HG02981 (cell line): ENCODE measurements around the gene RRP12.
"Not testable (repeated sequence)": the region's sequence is repeated elsewhere in the genome, so short reads cannot be mapped to it uniquely, and the experiment has no call there.

Experiments used
- ATAC-seq: cut with Tn5 transposase; IDR thresholded peaks from one replicate; pipeline ENCODE4 v1.9.1; 2021; ENCODE audit warnings: mild to moderate bottlenecking, moderate library complexity; ENCODE audit not compliant: unreplicated experiment

The RRP12 gene, protein sequence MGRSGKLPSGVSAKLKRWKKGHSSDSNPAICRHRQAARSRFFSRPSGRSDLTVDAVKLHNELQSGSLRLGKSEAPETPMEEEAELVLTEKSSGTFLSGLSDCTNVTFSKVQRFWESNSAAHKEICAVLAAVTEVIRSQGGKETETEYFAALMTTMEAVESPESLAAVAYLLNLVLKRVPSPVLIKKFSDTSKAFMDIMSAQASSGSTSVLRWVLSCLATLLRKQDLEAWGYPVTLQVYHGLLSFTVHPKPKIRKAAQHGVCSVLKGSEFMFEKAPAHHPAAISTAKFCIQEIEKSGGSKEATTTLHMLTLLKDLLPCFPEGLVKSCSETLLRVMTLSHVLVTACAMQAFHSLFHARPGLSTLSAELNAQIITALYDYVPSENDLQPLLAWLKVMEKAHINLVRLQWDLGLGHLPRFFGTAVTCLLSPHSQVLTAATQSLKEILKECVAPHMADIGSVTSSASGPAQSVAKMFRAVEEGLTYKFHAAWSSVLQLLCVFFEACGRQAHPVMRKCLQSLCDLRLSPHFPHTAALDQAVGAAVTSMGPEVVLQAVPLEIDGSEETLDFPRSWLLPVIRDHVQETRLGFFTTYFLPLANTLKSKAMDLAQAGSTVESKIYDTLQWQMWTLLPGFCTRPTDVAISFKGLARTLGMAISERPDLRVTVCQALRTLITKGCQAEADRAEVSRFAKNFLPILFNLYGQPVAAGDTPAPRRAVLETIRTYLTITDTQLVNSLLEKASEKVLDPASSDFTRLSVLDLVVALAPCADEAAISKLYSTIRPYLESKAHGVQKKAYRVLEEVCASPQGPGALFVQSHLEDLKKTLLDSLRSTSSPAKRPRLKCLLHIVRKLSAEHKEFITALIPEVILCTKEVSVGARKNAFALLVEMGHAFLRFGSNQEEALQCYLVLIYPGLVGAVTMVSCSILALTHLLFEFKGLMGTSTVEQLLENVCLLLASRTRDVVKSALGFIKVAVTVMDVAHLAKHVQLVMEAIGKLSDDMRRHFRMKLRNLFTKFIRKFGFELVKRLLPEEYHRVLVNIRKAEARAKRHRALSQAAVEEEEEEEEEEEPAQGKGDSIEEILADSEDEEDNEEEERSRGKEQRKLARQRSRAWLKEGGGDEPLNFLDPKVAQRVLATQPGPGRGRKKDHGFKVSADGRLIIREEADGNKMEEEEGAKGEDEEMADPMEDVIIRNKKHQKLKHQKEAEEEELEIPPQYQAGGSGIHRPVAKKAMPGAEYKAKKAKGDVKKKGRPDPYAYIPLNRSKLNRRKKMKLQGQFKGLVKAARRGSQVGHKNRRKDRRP (N-terminal part only)

DNA sequence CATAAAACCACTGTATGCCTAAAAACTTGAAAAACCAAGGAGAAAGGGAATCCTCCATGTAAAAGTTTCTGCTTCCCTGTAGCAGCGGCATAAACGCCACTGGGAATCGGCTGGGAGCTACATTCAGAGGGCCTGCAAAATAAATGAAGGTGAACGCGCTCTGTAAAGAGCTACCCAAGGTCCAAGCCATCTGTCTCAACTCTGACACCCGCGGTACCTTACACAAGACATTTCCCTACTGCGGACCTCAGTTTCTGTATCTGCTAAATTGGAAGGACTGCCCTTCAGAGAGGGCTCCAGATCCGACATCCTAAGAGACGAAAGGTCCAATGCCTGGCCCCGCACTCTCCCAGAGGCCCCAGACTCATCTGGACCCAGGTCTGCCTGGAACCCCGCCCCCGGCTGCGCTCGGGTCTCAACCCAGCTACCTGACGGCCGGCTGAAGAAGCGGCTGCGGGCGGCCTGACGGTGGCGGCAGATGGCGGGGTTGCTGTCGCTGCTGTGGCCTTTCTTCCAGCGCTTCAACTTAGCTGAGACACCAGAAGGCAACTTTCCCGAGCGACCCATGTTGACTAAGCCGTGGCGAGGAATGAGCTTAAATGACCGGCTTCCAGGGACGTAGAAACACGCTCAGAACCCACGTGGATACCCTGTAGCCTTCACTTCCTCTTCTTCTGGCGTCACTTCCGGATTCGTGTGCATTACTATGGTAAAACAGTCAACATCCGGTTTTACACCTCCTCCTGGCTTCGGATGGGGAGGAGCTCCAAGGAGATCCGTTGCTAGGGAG lies at the start of gene RRP12:
Gene RRP12, minus strand, starts transcription at position 676 of the 790 bp plus-strand sequence. Its CDS starts 109 bp downstream, at position 567.
- peak; percentile 97 for ATAC-seq

DNA sequence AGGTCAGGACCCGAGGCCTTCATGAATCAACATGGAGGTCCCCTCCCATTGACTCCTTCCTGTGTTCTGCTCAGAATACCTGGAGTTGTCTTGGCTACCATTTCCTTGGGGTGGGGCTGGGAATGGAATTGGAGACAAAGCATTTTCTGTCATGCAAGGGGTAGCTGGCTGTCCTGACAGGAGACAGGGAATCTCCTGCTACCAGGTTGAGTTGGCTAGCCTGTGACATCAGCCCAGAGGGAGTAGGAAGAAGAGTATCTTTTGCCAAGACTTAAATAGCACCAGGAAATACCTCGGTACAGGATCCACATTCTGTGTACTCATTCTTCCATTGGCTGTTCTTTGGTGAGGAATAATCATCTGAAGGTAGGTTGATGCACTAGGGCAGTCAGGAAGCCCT lies 49.7 kb upstream of the RRP12 start:
- ATAC-seq = no peak

DNA sequence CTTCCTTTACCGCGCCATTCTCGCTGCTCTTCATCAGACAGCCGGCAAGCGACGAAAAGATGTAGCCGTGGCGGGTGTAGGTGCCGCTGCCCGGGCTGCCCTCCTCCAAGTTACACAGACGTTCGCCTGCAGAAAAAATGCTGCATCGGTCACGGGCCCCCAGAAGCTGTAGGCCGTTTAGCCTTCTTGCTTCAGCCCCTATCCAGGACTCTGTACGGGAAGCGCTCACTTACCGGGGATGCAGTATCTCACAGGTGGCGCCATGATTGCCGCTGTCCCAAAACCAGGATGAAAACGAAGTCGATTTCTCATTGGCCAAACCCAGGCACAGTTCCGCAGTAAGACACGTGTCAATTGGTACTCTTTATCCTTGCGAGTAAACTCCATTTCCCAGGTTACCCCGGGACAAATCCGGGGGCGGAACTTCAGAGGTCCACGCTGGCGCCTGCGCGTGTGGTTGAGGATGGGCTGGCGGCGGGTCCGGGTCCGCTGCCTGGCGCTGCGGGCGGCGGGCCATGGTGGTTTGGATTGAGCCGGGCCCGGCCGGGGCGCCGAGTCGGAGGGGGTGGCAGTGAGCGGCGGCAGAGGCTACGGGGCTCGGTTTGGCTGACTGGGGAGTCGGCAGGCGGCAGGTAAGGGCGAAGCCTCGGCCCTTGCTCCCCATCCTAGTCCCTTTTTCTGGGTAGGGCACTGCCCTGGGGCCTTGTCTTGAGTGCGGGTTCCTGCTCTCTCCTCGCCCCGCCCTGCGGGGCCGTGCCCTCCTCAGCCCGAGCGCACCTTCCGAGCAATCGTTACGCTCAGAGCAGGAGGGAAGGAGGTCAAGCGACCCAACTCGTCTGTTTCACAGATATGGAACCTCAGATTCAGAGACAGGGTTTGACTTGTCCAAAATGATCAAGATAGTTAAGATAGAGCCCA lies 44.8 kb upstream of the RRP12 start, which contains the start of the genes EXOSC1 and ZDHHC16:
Gene EXOSC1, minus strand, starts transcription at position 285 of the 918 bp plus-strand sequence. Its CDS starts 21 bp downstream, at position 264.
Gene ZDHHC16, plus strand, starts transcription at position 454 of the 918 bp plus-strand sequence. CDS start 5,501 bp downstream, outside the sequence.
- peak; percentile 97 for ATAC-seq

DNA sequence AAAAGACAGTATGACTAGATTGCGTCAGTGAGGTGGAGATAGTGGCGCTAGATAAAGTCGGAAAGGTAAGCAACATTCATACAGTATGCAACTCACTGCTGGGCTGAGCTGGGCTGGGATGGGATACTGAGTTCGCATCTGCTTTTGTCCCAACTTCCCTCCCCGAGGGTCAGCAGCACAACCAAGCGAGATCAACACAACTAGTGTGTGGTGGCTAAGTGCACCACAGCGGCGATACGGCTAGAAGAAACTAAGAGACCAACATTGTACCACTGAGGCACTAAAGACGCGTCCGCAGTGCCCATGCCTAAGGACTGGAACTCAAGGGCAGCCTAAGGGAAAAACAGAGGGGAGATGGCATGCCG lies 44.2 kb upstream of the RRP12 start:
- ATAC-seq = no peak

DNA sequence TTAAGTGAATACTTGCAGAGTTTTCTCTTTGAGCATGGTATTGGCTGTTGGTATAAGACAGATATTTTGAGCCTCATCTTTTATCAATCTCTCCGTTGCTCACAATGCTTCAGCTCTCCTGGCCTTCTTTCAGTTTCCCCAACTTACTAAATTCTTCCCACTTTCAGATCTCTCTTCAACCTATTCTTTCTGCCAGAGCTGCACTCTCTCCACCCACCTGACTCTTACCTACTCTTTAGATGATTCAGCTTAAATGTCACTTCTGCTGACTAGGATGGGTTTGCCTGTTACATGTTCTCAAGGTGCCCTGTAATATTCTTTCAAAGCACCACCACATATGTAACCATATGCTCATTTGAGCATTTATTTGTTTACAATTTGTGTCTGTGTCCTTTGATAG lies 43.1 kb upstream of the RRP12 start:
- ATAC-seq = no peak

DNA sequence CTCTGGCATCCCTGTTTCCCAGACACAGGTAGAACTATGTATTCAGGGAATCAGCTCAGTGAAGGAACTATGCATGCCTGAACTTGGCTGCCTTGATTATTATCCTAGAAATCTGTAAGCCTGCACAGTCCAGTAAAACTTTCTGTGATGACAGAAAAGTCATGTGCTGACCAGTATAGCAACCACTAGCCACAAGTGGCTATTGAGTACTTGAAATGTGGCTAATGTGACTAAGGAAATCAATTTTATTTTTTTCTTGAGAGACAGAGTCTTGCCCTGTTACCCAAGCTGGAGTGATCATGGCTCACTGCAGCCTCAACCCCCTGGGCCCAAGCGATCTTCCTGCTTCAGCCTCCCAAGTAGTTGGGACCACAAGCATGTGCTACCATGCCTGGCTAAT lies 41.1 kb upstream of the RRP12 start:
- no peak for ATAC-seq

DNA sequence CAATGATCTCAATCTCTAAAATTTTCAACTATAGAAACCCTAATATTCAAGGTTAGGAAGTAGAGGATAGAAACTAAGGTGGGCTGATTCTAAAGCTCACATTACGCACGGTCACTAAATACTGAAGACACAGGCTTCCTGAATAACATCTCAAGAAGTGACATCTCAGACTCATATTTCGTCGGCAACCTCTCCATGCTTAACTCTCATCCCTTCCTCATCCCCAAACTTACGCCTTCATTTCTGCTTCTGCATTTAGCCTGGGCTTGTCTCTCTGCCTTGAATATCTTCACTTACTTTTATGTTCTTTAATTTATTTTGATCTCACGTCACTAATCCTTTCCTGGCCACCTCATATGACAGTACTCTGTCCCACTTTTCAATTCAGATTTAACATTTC lies 34.1 kb upstream of the RRP12 start:
- no peak for ATAC-seq

DNA sequence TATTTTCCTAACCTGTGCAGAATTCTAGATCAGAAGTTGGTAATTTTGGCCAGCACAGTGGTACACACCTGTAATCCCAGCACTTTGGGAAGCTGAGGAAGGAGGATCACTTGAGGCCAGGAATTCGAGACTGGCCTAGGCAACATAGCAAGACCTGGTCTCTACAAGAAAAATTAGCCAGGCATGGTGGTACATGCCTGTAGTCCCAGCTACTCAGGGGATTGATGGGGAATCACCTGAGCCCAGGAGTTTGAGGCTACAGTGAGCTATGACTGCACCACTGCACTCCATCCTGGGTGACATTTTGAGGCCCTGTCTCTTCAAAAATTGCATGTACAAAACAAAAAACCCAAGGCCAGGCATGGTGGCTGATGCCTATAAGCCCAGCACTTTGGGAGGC lies 33.4 kb upstream of the RRP12 start:
- ATAC-seq = no peak

DNA sequence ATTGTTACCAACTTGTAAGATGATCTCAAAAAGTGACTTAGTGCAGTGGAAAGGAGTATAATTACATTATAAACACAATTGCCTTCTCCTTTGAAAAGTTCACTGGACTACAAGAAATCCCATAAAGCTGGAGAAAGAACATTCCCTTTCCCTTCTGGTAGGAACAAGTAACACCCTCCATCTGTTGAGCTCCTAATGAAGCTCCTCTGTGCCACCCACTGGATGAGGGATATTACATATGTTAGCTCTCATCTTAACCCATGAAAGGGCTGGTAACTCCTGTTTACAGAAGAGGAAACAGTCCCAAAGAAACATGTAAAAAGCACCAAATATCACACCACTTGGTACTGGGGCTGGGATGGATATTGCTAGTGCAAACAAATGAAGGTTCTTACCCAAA lies 32.9 kb upstream of the RRP12 start:
- ATAC-seq = no peak

DNA sequence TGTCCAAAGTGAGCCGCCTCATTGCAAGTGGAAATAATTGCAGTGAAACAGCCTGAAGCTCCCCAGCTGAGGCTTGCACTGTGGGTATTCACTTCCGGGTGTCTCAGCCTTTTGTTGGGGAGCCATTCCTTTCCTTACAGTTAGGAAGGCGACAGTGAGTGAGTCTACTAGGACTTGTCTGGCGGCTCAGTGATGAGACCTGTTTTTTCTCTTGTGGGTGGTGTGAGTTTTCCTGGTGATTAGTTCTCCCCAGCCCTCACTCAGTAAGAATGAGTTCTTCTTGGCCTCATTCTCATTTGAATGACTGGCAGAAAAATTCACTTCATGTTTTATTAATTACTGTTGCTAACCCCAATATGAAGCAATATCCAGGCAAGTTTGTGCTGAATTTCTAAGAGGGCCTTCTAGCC lies 27.4 kb upstream of the RRP12 start:
- no peak for ATAC-seq

DNA sequence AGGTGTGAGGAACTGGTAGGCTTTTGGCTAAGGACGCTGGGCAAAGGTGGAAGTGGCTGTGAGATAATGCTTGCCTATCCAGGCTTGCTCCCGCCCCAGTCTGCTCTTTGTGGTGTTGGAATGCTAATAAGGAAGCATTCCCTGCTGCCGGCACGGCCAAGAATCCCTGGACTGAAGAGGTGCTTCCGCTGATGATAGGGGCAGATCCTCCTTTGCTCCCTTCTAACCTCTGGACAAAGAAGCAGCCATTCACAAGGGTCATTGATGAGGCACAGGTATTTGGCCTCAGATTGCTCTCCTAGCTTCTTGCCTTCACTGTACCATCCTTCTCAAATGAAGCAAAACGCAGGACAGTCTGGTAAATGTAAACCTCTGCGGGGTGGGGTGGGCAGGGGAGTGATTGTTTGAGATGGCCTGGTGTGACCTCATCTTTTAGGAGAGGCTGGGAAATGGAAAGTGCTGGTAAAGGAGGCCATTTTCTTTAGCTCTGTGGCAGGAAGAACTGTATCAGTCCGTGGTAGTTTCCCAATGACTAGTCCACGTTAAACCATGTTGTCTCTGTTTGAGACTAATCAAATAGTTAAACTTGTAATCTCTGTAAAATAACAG lies 26.5 kb upstream of the RRP12 start:
- ATAC-seq = no peak

DNA sequence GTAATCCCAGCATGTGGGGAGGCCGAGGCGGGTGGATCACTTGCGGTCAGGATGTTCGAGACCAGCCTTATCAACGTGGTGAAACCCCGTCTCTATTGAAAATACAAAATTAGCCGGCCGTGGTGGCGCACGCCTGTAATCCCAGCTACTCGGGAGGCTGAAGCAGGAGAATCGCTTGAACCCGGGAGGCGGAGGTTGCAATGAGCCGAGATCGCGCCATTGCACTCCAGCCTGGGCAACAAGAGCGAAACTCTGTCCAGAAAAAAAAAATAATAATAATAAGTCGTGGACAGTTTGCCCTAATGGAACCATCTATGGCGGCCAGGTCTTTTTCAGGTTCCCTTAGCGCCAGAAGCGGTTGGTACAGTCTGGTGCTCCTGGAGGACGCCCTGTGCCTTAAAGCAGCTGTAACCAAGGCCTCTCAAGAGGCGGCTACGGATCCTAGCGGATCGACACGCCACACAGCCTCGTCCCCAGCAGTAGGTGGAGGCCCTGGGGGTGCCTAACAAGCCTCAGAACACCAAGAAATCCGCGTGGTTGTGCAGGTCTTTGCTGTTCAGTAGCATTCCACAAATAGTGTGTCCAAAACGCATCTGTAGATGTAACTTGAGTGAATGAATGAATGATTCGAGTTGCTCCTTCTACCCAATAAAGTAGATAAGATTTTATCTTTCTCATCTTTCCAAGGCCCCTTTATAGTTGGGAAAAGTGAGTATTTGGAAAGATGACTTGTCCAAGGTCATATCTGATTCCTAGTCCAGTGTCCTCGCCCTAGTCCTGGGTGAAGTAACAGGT lies 25.8 kb upstream of the RRP12 start:
- no peak for ATAC-seq

DNA sequence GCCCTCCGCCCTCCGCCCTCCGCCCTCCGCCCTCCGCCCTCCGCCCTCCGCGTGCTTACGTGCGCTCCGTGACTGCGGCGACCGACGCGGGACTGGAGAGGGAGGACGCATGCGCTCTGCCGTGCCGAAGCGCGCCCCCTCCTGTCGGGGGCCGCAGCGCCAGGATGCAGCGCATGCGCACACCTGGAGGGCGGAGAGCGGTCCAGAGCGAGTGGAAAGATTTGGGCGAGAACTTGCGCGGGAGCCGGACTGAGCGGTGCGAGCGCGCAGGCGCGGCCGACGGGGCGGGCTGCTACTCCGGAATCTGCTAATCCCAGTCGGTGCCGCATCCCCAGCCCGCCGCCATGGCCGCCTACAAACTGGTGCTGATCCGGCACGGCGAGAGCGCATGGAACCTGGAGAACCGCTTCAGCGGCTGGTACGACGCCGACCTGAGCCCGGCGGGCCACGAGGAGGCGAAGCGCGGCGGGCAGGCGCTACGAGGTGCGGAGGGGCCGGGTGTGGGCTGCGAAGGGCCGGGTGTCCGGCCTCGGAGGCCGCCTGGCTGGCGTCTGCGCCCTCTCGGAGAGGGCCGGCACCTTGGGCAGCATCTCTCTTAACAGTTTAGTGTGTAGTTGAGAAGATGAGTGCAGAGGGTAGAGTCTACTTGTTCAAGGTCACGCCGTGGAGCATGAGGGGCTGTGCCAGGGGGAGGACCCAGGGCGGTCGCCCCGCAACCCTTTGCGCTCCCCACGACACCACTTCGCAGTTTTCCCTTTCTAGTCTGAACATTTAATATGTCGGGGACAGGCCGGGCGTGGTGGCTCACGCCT lies 25.0 kb upstream of the RRP12 start, which contains the start of gene PGAM1:
Gene PGAM1, plus strand, starts transcription at position 228 of the 812 bp plus-strand sequence. Its CDS starts 117 bp downstream, at position 345.
- ATAC-seq = peak; percentile 77

DNA sequence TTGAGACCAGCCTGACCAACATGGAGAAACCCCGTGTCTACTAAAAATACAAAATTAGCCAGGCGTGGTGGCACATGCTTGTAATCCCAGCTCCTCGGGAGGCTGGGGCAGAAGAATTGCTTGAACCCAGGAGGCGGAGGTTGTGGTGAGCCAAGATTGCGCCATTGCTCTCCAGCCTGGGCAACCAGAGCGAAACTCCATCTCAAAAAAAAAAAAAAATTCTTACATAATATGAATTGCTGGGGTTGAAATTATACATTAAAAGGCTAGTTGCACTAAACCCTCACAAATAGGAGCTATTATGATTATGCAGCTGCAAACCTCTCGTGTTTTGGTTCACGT lies 22.6 kb upstream of the RRP12 start:
- ATAC-seq = not testable (repeated sequence)

DNA sequence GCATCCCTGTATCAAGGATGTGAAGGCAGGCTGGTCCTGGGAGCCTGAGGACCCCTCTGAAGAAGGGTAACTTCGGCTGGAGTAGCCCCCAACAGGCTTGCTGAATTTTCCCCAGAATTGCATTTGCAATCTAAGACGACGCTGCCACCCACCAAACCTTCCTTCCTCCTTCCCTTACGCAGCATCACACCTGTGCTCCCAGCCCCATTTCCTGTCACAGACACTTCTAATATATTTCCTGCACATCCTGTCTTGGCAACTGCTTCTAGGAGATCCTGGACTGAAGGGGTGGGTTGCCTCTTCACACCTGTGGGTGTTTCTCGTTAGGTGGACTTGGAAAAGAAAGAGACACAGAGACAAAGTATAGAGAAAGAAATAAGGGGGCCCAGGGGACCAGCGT lies 15.4 kb upstream of the RRP12 start:
- no peak for ATAC-seq

DNA sequence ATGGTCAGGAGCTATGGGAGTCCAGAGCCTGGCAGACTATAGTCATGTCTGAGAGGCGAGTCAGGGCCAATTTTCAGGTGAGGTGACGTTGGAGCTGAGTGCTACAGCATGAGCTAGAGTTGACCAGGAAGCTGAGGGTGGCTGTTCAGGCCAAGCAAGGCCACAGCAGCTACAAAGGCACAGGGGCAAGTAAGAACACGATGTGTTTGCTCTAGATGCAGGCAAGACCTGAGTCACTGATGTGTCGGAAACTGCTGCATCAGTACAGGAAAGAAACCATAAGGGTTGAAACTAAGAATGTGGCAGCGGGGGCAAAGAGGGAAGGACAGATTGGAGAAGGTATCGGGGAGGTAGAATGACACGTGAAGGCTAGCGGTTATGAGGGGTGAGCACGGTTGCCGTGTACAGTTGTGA lies 11.8 kb upstream of the RRP12 start:
- ATAC-seq = no peak

DNA sequence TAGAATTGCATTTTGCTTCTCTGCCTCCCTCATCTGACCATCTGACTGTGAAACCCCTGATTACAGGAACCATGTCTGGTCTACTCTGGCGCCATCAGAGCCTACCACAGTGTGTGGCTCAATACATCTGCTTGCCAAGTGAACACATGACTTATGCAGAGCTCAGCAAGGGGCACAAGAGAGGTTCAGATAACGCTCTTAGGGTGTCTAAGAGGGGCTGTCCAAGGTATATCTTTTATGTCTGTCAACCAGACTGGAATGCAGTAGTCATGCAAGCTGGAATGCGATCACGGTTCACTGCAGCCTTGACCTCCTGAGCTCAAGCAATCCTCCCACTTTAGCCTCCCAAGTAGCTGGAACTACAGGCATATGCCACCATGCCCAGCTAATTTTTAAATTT lies 10.3 kb upstream of the RRP12 start:
- no peak for ATAC-seq
